CD4-positive, alpha-beta memory T cell (primary cell): Measurements from ENCODE around the gene LYPD6B. TPM values are rescaled to one million over a fixed set of nuclear protein-coding genes. Genes with fewer than 3 reads are reported as not detected.

ENCODE experiments used
- CTCF ChIA-PET: fragments of 350-600 bp; sonication (Branson Sonifier 250); formaldehyde crosslinking; loops from one replicate; lab custom pipeline; 2021; ENCODE audit warnings: inconsistent platforms; ENCODE audit not compliant: partially characterized antibody; lab: Charles Lee
- POLR2A ChIA-PET: fragments of 350-600 bp; sonication (Branson Sonifier 250); formaldehyde crosslinking; loops from one replicate; lab custom pipeline; 2021; ENCODE audit not compliant: partially characterized antibody; lab: Charles Lee
- DNase-seq, 5 donors: peaks; one replicate each; pipeline versions ENCODE4 v3.0.0 to v3.0.0-alpha.2; 2020 to 2022; ENCODE audit warnings: mixed read lengths in 1 of 5
- H3K27ac ChIP-seq: one replicate; pipeline ENCODE4 v1.7.0; 2013; ENCODE audit warnings: low read depth, low read length
- H3K27me3 ChIP-seq: 2 replicates; pipeline ENCODE4 v1.7.0; 2013; ENCODE audit warnings: mild to moderate bottlenecking, low read length, moderate library complexity; ENCODE audit not compliant: insufficient read depth
- H3K36me3 ChIP-seq: 2 replicates; pipeline ENCODE4 v1.7.0; 2013; ENCODE audit warnings: mild to moderate bottlenecking, low read length, moderate library complexity; ENCODE audit not compliant: insufficient read depth
- H3K4me1 ChIP-seq: 2 replicates; pipeline ENCODE4 v1.7.0; 2013; ENCODE audit warnings: mild to moderate bottlenecking, low read length, moderate library complexity; ENCODE audit not compliant: insufficient read depth
- H3K4me3 ChIP-seq, 2 donors: one replicate each; pipeline ENCODE4 v1.7.0; 2013; ENCODE audit warnings: low read length in 2 of 2, mild to moderate bottlenecking in 1 of 2
- H3K9me3 ChIP-seq, 2 donors: one replicate each; pipeline ENCODE4 v1.7.0; 2013; ENCODE audit warnings: low read length in 2 of 2, control low read depth in 1 of 2; ENCODE audit not compliant: control insufficient read depth in 1 of 2
- H3K27ac Mint-ChIP-seq, 7 donors: one replicate each; pipeline ENCODE4 v1.8.0; 2020 to 2021; ENCODE audit warnings: mixed read lengths in 7 of 7, mild to moderate bottlenecking in 6 of 7, inconsistent platforms in 3 of 7, moderate library complexity in 3 of 7
- H3K27me3 Mint-ChIP-seq, 2 donors: one replicate each; pipeline ENCODE4 v1.8.0; 2020 to 2021; ENCODE audit warnings: mixed read lengths in 2 of 2
- H3K36me3 Mint-ChIP-seq, 2 donors: one replicate each; pipeline ENCODE4 v1.8.0; 2020 to 2021; ENCODE audit warnings: mixed read lengths in 2 of 2, inconsistent platforms in 1 of 2, mild to moderate bottlenecking in 1 of 2
- H3K4me1 Mint-ChIP-seq, 4 donors: one replicate each; pipeline ENCODE4 v1.8.0; 2020 to 2021; ENCODE audit warnings: mixed read lengths in 4 of 4, mild to moderate bottlenecking in 1 of 4
- H3K4me3 Mint-ChIP-seq, 8 donors: one replicate each; pipeline ENCODE4 v1.8.0; 2020 to 2021; ENCODE audit warnings: mixed read lengths in 8 of 8, mild to moderate bottlenecking in 7 of 8, moderate library complexity in 6 of 8, inconsistent platforms in 3 of 8
- H3K9me3 Mint-ChIP-seq, 8 donors: one replicate each; pipeline ENCODE4 v1.8.0; 2020 to 2021; ENCODE audit warnings: mixed read lengths in 8 of 8, mild to moderate bottlenecking in 5 of 8, inconsistent platforms in 3 of 8, moderate library complexity in 1 of 8
- intact Hi-C: fragments of 100-400 bp; cut with micrococcal nuclease; formaldehyde crosslinking; loops from one replicate; pipeline ENCODE4 v1.15.1; 2023
- polyA plus RNA-seq, 2 donors: library from polyadenylated mRNA; unstranded; fragments of 300-500 nt; fragmentation: Illumina TruSeq; gene quantifications; one replicate each; pipeline ENCODE4 v1.2.3, GENCODE V29; 2021
- total RNA-seq, 2 experiments: library from RNA; stranded (reverse); gene quantifications; one replicate each; pipeline ENCODE4 v1.2.3, GENCODE V29; 2021

Gene LYPD6B
- total and polyA plus RNA-seq, 4 experiments from 2014 or later, result not detected

- peaks cover 0 to 3% (median 2%) of the 10 kb centered on the region in 4 donors for H3K4me1 Mint-ChIP-seq
- POLR2A ChIA-PET, result no interaction called here
- DNase-seq, result no peak
- Histone ChIP-seq H3K9me3 (no peaks in the 10 kb centered on the region), H3K4me1 (no peaks in the 10 kb centered on the region), H3K27me3 (no peaks in the 10 kb centered on the region), H3K27ac (no peak overlapping the region), H3K36me3 (no peaks in the 10 kb centered on the region), H3K4me3 (no peak overlapping the region)
- H3K36me3 Mint-ChIP-seq, result no peaks in the 10 kb centered on the region
- H3K4me3 Mint-ChIP-seq, result no peak overlapping the region
- intact Hi-C loops, result no loop called here
- no peak overlapping the region for H3K27ac Mint-ChIP-seq
- H3K9me3 Mint-ChIP-seq, result no peaks in the 10 kb centered on the region
- peaks cover under 1 to 2% of the 10 kb centered on the region in 2 donors for H3K27me3 Mint-ChIP-seq
- CTCF ChIA-PET, result no interaction called here
Measured at GRCh38 chr2:149082735-149083134, 44.2 kb downstream of the LYPD6B start.

- POLR2A ChIA-PET, result no interaction called here
- CTCF ChIA-PET, result no interaction called here
Measured at GRCh38 chr2:149084924-149085795, 46.7 kb downstream of the LYPD6B start.

GRCh38 chr2:149087751-149088150, 49.3 kb downstream of the LYPD6B start:
- ChIA-PET CTCF (interaction anchor here (1.0 kb wide), 1 partner anchor 855 kb away, joined by 3 read pairs; no protein-coding TSS in a partner anchor), POLR2A (no interaction called here)
- no peaks in the 10 kb centered on the region for H3K36me3 Mint-ChIP-seq
- H3K4me1 ChIP-seq, result no peaks in the 10 kb centered on the region
- H3K36me3 ChIP-seq, result no peaks in the 10 kb centered on the region
- no peak overlapping the region for H3K4me3 Mint-ChIP-seq
- intact Hi-C loops, result no loop called here
- H3K4me3 ChIP-seq, result no peak overlapping the region
- no peaks in the 10 kb centered on the region for H3K27me3 ChIP-seq
- peaks cover 6 to 12% of the 10 kb centered on the region in 2 donors for H3K27me3 Mint-ChIP-seq
- no peaks in the 10 kb centered on the region for H3K4me1 Mint-ChIP-seq
- H3K27ac Mint-ChIP-seq, result no peak overlapping the region
- H3K27ac ChIP-seq, result no peak overlapping the region
- no peaks in the 10 kb centered on the region for H3K9me3 ChIP-seq
- no peak for DNase-seq
- peaks cover 0 to 1% (median 0%) of the 10 kb centered on the region in 8 donors for H3K9me3 Mint-ChIP-seq

More at GRCh38 chr2:149084924-149085795, 46.7 kb downstream of the LYPD6B start:
- DNase-seq, result no peak
- H3K27me3 Mint-ChIP-seq, result peaks cover 4 to 8% of the 10 kb centered on the region in 2 donors
- peaks cover 0 to 1% (median 0%) of the 10 kb centered on the region in 8 donors for H3K9me3 Mint-ChIP-seq
- no peak overlapping the region for H3K4me3 ChIP-seq
- H3K4me1 ChIP-seq, result no peaks in the 10 kb centered on the region
- H3K27ac Mint-ChIP-seq, result no peak overlapping the region
- peaks cover 0 to 3% (median 2%) of the 10 kb centered on the region in 4 donors for H3K4me1 Mint-ChIP-seq
- H3K36me3 ChIP-seq, result no peaks in the 10 kb centered on the region
- intact Hi-C loops, result no loop called here
- no peaks in the 10 kb centered on the region for H3K36me3 Mint-ChIP-seq
- H3K27me3 ChIP-seq, result no peaks in the 10 kb centered on the region
- H3K4me3 Mint-ChIP-seq, result no peak overlapping the region
- H3K9me3 ChIP-seq, result no peaks in the 10 kb centered on the region
- no peak overlapping the region for H3K27ac ChIP-seq

- Mint-ChIP-seq H3K9me3 (peaks cover 0 to 1% (median 0%) of the 10 kb centered on the region in 8 donors), H3K4me1 (no peaks in the 10 kb centered on the region), H3K36me3 (no peaks in the 10 kb centered on the region), H3K4me3 (no peak overlapping the region), H3K27me3 (peaks cover 5 to 14% of the 10 kb centered on the region in 2 donors), H3K27ac (no peak overlapping the region)
- POLR2A ChIA-PET, result no interaction called here
- no peak for DNase-seq
- intact Hi-C loops, result no loop called here
- no peak overlapping the region for H3K27ac ChIP-seq
- CTCF ChIA-PET, result no interaction called here
- no peaks in the 10 kb centered on the region for H3K27me3 ChIP-seq
- H3K9me3 ChIP-seq, result no peaks in the 10 kb centered on the region
- no peaks in the 10 kb centered on the region for H3K4me1 ChIP-seq
- H3K4me3 ChIP-seq, result no peak overlapping the region
- no peaks in the 10 kb centered on the region for H3K36me3 ChIP-seq
Measured at GRCh38 chr2:149089068-149089467, 50.6 kb downstream of the LYPD6B start.

GRCh38 chr2:149090706-149091105, 52.2 kb downstream of the LYPD6B start:
- Mint-ChIP-seq H3K27me3 (peaks cover 6 to 18% of the 10 kb centered on the region in 2 donors), H3K4me3 (no peak overlapping the region), H3K9me3 (peaks cover 0 to 1% (median 0%) of the 10 kb centered on the region in 8 donors), H3K27ac (no peak overlapping the region), H3K4me1 (no peaks in the 10 kb centered on the region), H3K36me3 (no peaks in the 10 kb centered on the region)
- no peak for DNase-seq
- Histone ChIP-seq H3K9me3 (no peaks in the 10 kb centered on the region), H3K36me3 (no peaks in the 10 kb centered on the region), H3K27ac (no peak overlapping the region), H3K4me1 (no peaks in the 10 kb centered on the region), H3K27me3 (no peaks in the 10 kb centered on the region), H3K4me3 (no peak overlapping the region)
- ChIA-PET CTCF (no interaction called here), POLR2A (no interaction called here)
- intact Hi-C loops, result no loop called here

GRCh38 chr2:149093579-149093978, 55.1 kb downstream of the LYPD6B start:
- ChIA-PET CTCF (no interaction called here), POLR2A (no interaction called here)
- H3K27ac ChIP-seq, result no peak overlapping the region
- Mint-ChIP-seq H3K9me3 (no peaks in the 10 kb centered on the region), H3K4me1 (no peaks in the 10 kb centered on the region), H3K27ac (no peak overlapping the region), H3K4me3 (no peak overlapping the region), H3K27me3 (peaks cover 9 to 21% of the 10 kb centered on the region in 2 donors), H3K36me3 (no peaks in the 10 kb centered on the region)
- intact Hi-C loops, result no loop called here
- H3K4me3 ChIP-seq, result no peak overlapping the region
- H3K27me3 ChIP-seq, result no peaks in the 10 kb centered on the region
- H3K9me3 ChIP-seq, result no peaks in the 10 kb centered on the region
- DNase-seq, result no peak
- no peaks in the 10 kb centered on the region for H3K4me1 ChIP-seq
- no peaks in the 10 kb centered on the region for H3K36me3 ChIP-seq

- Histone ChIP-seq H3K9me3 (no peaks in the 10 kb centered on the region), H3K4me3 (no peak overlapping the region), H3K36me3 (no peaks in the 10 kb centered on the region), H3K27me3 (no peaks in the 10 kb centered on the region), H3K4me1 (no peaks in the 10 kb centered on the region), H3K27ac (no peak overlapping the region)
- intact Hi-C loops, result no loop called here
- DNase-seq, result no peak
- ChIA-PET CTCF (no interaction called here), POLR2A (no interaction called here)
- Mint-ChIP-seq H3K36me3 (no peaks in the 10 kb centered on the region), H3K27me3 (peaks cover 8 to 18% of the 10 kb centered on the region in 2 donors), H3K4me1 (no peaks in the 10 kb centered on the region), H3K4me3 (no peak overlapping the region), H3K9me3 (no peaks in the 10 kb centered on the region), H3K27ac (no peak overlapping the region)
Measured at GRCh38 chr2:149094217-149095015, 55.9 kb downstream of the LYPD6B start.
